Measurements from ENCODE around the gene BAIAP2L2. TPM values are rescaled to one million over a fixed set of nuclear protein-coding genes. Genes with fewer than 3 reads are reported as not detected.
"Not testable (repeated sequence)": the region's sequence is repeated elsewhere in the genome, so short reads cannot be mapped to it uniquely, and the experiment has no call there.

Gene BAIAP2L2, protein sequence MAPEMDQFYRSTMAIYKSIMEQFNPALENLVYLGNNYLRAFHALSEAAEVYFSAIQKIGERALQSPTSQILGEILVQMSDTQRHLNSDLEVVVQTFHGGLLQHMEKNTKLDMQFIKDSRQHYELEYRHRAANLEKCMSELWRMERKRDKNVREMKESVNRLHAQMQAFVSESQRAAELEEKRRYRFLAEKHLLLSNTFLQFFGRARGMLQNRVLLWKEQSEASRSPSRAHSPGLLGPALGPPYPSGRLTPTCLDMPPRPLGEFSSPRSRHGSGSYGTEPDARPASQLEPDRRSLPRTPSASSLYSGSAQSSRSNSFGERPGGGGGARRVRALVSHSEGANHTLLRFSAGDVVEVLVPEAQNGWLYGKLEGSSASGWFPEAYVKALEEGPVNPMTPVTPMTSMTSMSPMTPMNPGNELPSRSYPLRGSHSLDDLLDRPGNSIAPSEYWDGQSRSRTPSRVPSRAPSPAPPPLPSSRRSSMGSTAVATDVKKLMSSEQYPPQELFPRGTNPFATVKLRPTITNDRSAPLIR
- not detected for polyA plus RNA-seq (ENCODE audit: low read depth in 6 of 6)

DNA sequence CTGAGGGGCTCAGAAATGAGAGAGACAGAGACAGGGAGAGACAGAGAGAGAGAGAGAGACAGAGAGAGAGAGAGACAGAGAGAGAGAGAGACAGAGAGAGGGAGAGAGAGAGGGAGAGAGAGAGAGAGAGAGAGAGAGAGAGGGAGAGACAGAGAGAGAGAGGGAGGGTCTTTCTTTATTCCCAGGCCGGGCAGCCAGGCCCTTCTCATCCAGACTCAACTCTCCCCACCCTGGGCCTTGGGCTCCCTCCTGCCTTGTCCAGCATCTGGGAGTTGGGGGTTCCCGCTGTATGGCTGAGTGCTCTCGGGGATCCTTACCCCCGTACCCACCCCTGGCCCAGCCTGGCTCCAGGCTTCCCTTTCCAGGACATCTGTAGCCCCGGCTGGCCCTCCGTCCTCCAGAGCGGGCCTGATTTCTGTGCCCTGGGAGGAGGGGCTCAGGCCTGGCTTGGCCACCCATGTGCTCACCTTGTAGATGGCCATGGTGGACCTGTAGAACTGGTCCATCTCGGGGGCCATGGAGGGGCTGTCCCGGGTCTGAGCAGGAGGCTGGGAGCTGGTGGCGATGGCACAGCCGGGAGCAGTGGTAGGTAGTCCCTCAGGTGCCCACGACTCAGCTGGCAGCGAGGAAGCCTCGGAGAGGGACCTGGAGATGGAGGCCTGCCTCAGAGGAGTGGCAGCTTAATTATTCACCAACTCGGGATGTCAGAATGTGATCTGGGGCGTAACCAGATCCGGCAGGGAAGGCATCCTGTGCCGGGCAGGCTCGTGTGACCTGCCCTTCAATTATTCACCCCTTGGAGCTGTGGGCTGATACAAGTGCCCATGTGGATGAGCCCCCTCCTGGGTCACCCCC is at the start of gene BAIAP2L2:
TSS of gene BAIAP2L2 (minus strand) at position 677 of the 855 bp plus-strand sequence. CDS start at position 518, 159 bp downstream.
- no peak for DNase-seq
- Mint-ChIP-seq H3K4me3 (peak within 1 kb of the TSS in 1 of 8 donors; percentile 29), H3K36me3 (peaks cover 0 to 7% of the 10 kb centered on the region in 2 donors), H3K27ac (peak within 1 kb of the TSS in 3 of 6 donors; percentile 62 to 96 (median 87)), H3K4me1 (peaks cover 5 to 10% (median 7%) of the 10 kb centered on the region in 3 donors), H3K27me3 (no peaks in the 10 kb centered on the region), H3K9me3 (no peaks in the 10 kb centered on the region)
- ATAC-seq (ENCODE audit: low read depth in 2 of 2) = no peak

DNA sequence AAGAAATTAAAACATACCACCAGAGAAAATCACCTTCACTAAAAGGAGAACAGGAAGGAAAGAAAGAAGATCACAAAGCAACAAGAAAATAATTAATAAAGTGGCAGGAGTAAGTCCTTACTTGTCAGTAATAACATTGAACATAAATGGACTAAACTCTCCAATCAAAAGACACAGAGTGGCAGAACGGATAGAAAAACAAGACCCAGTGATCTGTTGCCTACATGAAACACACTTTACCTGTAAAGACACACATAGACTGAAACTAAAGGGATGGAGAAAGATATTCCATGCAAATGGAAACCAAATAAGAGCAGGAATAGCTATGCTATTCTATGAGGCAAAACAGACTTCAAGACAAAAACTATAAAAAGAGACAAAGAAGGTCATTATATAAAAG is 45.2 kb upstream of the BAIAP2L2 start:
- no peak for DNase-seq
- H3K4me3 Mint-ChIP-seq = no peak overlapping the region
- H3K4me1 Mint-ChIP-seq = peaks cover 10 to 25% (median 24%) of the 10 kb centered on the region in 3 donors
- H3K9me3 Mint-ChIP-seq = peaks cover 0 to 2% (median 0%) of the 10 kb centered on the region in 7 donors
- H3K27ac Mint-ChIP-seq = no peak overlapping the region
- ATAC-seq (ENCODE audit: low read depth in 2 of 2) = no peak
- no peaks in the 10 kb centered on the region for H3K27me3 Mint-ChIP-seq
- peaks cover 7 to 8% of the 10 kb centered on the region in 2 donors for H3K36me3 Mint-ChIP-seq

DNA sequence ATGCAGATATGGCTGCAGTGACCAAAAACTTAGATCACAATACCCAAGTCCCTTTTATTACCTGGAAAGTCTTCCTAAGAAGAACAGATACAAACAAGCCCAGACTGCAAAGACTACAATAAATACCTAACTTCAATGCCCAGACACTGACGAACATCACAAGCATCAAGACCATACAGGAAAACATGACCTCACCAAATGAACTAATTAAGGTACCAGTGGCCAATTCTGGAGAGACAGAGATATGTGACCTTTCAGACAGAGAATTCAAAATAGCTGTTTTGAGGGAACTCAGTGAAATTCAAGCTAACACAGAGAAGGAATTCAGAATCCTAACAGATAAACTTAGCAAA is 44.1 kb upstream of the BAIAP2L2 start:
- not testable (repeated sequence) for ATAC-seq (ENCODE audit: low read depth in 2 of 2); DNase-seq; H3K9me3 Mint-ChIP-seq; H3K36me3 Mint-ChIP-seq; H3K27me3 Mint-ChIP-seq; H3K4me3 Mint-ChIP-seq
- peak overlapping the region in 2 of 6 donors; percentile 24 to 29 for H3K27ac Mint-ChIP-seq
- H3K4me1 Mint-ChIP-seq = peaks cover 12 to 32% (median 27%) of the 10 kb centered on the region in 3 donors

DNA sequence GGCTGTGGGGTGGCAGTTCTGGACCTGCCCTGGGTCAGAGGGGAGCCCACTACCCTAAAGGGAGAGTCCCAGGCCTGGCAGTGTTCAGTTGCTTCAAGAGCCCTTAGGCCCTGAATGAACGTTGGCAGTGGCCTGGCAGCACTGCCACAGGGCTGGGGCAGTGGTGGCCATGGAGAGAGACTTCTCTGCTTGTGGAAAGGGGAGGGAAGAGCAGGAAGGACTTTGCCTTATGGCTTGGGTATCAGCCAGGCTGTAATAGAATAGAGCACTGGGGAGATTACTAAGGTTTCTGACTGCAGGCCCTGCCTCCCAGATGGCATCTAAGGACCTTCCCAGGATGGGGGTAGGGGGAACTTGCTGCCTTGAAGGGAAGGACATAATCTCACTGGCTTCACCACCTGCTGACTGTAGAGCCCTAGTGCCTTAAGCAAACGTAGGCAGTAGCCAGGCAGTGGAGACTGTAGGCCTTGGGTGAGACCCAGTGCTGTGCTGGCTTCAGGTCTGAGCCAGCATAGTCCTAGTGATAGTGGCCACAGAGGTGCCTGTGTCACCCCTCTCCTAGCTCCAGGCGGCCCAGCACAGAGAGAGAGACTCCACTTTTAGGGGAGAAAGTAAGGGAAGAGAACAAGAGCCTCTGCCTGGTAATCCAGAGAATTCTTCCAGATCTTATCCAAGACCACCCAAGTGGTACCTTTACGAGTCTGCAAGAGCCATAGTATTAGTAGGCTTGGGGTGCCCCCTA is 43.5 kb upstream of the BAIAP2L2 start:
- Mint-ChIP-seq H3K36me3 (peaks cover 7 to 8% of the 10 kb centered on the region in 2 donors), H3K4me3 (no peak overlapping the region), H3K27ac (peak overlapping the region in 3 of 6 donors; percentile 21 to 71 (median 58))

DNA sequence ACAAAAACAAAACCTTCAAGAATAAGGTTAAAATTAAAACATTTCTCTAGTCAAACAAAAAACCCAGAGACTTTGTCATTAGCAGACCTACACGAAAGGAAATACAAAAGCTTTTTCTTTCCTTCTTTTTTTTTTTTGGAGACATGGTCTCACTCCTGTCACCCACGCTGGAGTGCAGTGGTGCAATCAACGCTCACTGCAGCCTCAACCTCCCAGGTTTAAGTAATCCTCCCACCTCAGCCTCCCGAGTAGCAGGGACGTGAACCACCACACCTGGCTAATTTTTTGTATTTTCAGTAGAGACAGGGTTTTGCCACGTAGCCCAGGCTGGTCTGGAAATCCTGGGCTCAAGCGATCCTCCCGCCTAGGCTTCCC is 40.6 kb upstream of the BAIAP2L2 start:
- Mint-ChIP-seq H3K27me3 (no peaks in the 10 kb centered on the region), H3K9me3 (peaks cover 0 to 2% (median 0%) of the 10 kb centered on the region in 7 donors), H3K36me3 (peaks cover 7 to 8% of the 10 kb centered on the region in 2 donors), H3K27ac (no peak overlapping the region), H3K4me1 (peaks cover 19 to 42% (median 42%) of the 10 kb centered on the region in 3 donors), H3K4me3 (peak overlapping the region in 3 of 8 donors; percentile 28 to 66 (median 47))
- no peak for DNase-seq
- ATAC-seq (ENCODE audit: low read depth in 2 of 2) = no peak

More for the DNA sequence above, 43.5 kb upstream of the BAIAP2L2 start:
- DNase-seq (no peak), ATAC-seq (ENCODE audit: low read depth in 2 of 2) (no peak)
- Mint-ChIP-seq H3K4me1 (peaks cover 10 to 32% (median 28%) of the 10 kb centered on the region in 3 donors), H3K27me3 (no peaks in the 10 kb centered on the region), H3K9me3 (peaks cover 0 to 2% (median 0%) of the 10 kb centered on the region in 7 donors)

DNA sequence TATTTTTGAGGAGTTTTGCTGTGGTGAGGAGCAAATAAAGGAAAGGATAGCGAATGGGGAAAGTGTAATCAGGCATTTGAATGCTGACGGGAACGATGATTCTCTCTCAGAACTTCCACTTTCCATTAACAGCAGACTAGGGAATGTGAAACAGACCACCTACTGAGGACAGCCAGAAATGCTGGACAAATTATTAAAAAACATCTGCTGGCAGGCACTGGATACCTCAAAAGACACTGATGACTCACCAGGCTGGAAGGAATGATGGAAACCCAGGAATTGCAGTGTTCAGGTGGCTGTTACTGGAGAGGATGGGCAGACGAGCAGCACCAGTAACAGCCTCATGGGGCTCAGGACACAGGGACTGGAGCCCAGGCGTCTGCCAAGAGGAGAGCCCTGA is 37.8 kb upstream of the BAIAP2L2 start:
- peaks cover 0 to 11% of the 10 kb centered on the region in 2 donors for H3K36me3 Mint-ChIP-seq
- no peak for DNase-seq
- H3K4me3 Mint-ChIP-seq = no peak overlapping the region
- peak overlapping the region in 1 of 6 donors; percentile 62 for H3K27ac Mint-ChIP-seq
- ATAC-seq (ENCODE audit: low read depth in 2 of 2) = no peak
- peaks cover 19 to 42% (median 32%) of the 10 kb centered on the region in 3 donors for H3K4me1 Mint-ChIP-seq
- H3K9me3 Mint-ChIP-seq = no peaks in the 10 kb centered on the region
- no peaks in the 10 kb centered on the region for H3K27me3 Mint-ChIP-seq

DNA sequence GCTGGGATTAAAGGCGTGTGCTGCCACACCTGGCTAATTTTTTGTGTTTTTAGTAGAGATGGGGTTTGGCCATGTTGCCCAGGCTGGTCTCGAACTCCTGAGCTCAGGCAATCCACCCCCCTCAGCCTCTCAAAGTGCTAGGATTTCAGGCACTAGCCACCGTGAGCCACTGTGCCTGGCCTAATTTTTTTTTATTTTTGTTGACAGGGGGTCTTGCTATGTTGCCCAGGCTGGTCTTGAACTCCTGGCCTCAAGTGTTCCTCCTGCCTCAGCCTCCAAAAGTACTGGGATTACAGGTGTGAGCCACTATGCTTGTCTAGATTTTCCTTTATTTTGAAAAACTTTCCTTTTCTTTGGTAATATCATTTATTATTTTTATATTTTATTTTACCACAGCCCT is 35.7 kb upstream of the BAIAP2L2 start:
- not testable (repeated sequence) for H3K4me3 Mint-ChIP-seq; H3K9me3 Mint-ChIP-seq; DNase-seq; H3K27ac Mint-ChIP-seq; H3K27me3 Mint-ChIP-seq; ATAC-seq (ENCODE audit: low read depth in 2 of 2)
- H3K4me1 Mint-ChIP-seq = peaks cover 13 to 30% (median 22%) of the 10 kb centered on the region in 3 donors
- peaks cover 0 to 15% of the 10 kb centered on the region in 2 donors for H3K36me3 Mint-ChIP-seq

DNA sequence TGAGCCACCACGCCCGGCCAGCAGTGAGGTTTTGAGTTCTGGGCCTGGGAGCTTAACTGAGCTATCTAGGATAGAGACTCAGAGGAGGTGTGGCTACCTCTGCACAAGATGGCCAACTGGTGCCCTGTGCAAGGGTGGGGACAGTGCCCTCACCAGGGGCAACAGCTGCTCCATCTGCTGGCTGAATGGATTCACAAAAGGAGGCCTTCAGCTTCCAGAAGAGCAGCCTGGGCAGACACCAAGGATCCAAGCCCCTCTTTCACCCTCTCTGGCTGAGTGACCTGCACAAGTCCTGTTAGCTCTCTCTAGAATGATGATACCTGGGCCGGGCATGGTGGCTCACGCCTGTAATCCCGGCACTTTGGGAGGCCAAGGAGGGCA is 33.5 kb upstream of the BAIAP2L2 start:
- Mint-ChIP-seq H3K9me3 (no peaks in the 10 kb centered on the region), H3K4me1 (peaks cover 9 to 14% (median 10%) of the 10 kb centered on the region in 3 donors), H3K27ac (peak overlapping the region in 1 of 6 donors; percentile 54), H3K27me3 (no peaks in the 10 kb centered on the region), H3K36me3 (peaks cover 0 to 25% of the 10 kb centered on the region in 2 donors), H3K4me3 (no peak overlapping the region)
- no peak for DNase-seq
- no peak for ATAC-seq (ENCODE audit: low read depth in 2 of 2)

DNA sequence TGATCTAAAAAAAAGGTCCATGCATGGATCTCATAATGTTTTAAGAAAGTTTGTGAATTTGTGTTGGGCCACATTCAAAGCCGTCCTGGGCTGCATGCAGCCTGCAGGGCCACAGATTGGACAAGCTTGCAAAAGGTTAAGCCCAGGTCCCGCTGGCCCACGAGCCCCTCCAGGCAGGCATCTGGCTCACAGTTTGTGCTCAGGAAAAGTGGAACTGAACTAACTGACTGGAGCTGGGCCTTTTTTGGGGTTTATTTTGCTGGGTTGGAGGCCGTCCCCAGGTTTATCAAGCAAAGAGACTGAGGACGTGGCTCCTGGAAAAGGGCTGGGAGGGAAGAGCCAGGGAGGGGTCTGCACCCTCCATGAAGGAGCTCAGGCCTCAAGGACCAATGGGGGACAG is 32.1 kb upstream of the BAIAP2L2 start:
- DNase-seq = no peak
- Mint-ChIP-seq H3K4me1 (peaks cover 1 to 5% (median 2%) of the 10 kb centered on the region in 3 donors), H3K36me3 (peaks cover 0 to 25% of the 10 kb centered on the region in 2 donors), H3K4me3 (peak overlapping the region in 1 of 8 donors; percentile 5), H3K27me3 (no peaks in the 10 kb centered on the region), H3K9me3 (no peaks in the 10 kb centered on the region), H3K27ac (peak overlapping the region in 1 of 6 donors; percentile 16)
- no peak for ATAC-seq (ENCODE audit: low read depth in 2 of 2)

DNA sequence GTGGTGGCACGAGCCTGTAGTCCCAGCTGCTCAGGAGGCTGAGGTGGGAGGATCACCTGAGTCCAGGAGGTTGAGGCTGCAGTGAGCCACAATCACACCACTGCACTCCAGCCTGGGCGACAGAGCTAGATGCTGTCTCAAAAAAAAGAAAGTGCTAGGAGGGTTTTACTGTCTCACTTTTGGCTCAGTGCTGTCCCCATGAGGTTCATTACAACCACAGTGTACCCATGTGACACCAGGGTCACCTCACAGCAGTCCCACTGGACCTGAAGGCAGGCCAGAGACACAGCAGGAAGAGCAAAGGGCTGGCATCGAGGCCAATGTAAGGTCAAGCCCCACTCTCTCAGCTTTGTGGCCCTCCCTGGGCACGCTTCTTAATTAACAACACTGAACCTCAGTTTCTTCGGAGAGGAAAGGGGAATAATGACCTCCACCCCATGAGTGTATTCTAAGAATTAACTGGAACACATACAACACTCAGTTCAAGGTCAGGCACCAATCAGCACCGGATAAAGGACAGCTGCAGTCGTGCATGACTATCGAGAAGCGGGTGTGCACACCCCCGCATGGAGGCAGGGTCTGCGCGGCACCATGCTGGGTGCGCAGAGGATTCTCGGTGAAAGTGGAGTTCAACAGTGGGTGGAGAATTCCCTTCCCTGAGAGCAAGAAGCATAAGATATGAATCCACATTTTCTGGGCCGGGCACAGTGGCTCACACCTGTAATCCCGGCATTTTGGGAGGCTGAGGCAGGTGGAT is 30.9 kb upstream of the BAIAP2L2 start:
- Mint-ChIP-seq H3K4me3 (peak overlapping the region in 1 of 8 donors; percentile 10), H3K27me3 (no peaks in the 10 kb centered on the region), H3K36me3 (peaks cover 0 to 25% of the 10 kb centered on the region in 2 donors), H3K4me1 (no peaks in the 10 kb centered on the region), H3K27ac (no peak overlapping the region), H3K9me3 (no peaks in the 10 kb centered on the region)
- DNase-seq (no peak), ATAC-seq (ENCODE audit: low read depth in 2 of 2) (no peak)

DNA sequence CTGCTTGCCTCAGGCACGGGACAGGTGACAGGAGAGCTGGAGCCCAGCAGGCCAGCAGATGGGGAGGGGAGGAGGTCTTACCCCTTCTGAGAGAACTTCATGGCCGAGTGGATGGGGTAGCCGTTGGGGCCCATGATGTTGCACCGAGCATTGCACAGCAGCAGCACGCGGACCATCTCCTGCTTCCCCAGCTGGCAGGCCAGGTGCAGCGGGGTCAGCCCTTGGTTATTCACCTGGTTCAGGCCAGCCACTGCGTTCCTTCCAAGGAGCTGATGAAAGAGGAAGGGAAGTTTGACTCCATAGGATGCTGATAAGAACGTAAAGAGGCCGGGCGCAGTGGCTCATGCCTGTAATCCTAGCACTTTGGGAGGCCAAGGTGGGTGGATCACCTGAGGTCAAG is 29.4 kb upstream of the BAIAP2L2 start:
- Mint-ChIP-seq H3K4me3 (no peak overlapping the region), H3K4me1 (no peaks in the 10 kb centered on the region)

DNA sequence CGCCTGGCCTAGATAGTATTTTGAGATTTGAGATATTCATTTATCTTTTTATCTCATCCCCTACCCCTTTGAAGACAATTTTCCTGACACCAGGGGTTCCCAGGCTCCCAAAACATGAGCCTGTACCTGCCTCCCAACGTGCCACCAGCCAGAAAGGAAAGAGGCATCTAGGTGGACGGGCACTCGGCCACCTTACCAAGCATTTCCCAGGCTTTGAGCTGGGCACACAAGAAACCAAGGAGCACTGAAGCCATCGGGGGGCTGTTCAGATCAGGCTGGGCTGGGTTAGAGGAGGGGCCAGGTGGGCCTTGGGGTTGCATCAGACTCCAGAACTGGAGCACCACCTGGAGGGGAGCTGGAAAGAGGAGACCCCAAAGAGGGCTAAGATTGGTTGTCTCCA is 28.5 kb upstream of the BAIAP2L2 start:
- ATAC-seq (ENCODE audit: low read depth in 2 of 2) (no peak), DNase-seq (no peak)
- H3K4me3 Mint-ChIP-seq = no peak overlapping the region
- no peaks in the 10 kb centered on the region for H3K9me3 Mint-ChIP-seq
- H3K36me3 Mint-ChIP-seq = peaks cover 10 to 41% of the 10 kb centered on the region in 2 donors
- no peaks in the 10 kb centered on the region for H3K27me3 Mint-ChIP-seq
- H3K4me1 Mint-ChIP-seq = no peaks in the 10 kb centered on the region
- H3K27ac Mint-ChIP-seq = no peak overlapping the region

More for the DNA sequence above, 29.4 kb upstream of the BAIAP2L2 start:
- no peak overlapping the region for H3K27ac Mint-ChIP-seq
- DNase-seq = no peak
- peaks cover 9 to 35% of the 10 kb centered on the region in 2 donors for H3K36me3 Mint-ChIP-seq
- no peaks in the 10 kb centered on the region for H3K9me3 Mint-ChIP-seq
- H3K27me3 Mint-ChIP-seq = no peaks in the 10 kb centered on the region
- ATAC-seq (ENCODE audit: low read depth in 2 of 2) = no peak
